Activated T-cell treated with anti-CD3 and anti-CD28 coated beads, Interleukin-2, amount 50 U/mL, for 1 hour (primary cell): ENCODE results near the gene GABRG3.

Experiments used
- DNase-seq: peaks from one replicate; pipeline ENCODE4 v3.0.0-alpha.2; 2020

The GABRG3 gene

GRCh38 chr15:27066446-27066845, 95.5 kb downstream of the GABRG3 start:
- DNase-seq: no peak

- DNase-seq: no peak
Measured at GRCh38 chr15:27067175-27067574, 96.2 kb downstream of the GABRG3 start.

- no peak for DNase-seq
Measured at GRCh38 chr15:27070841-27071240, 99.9 kb downstream of the GABRG3 start.

DNA sequence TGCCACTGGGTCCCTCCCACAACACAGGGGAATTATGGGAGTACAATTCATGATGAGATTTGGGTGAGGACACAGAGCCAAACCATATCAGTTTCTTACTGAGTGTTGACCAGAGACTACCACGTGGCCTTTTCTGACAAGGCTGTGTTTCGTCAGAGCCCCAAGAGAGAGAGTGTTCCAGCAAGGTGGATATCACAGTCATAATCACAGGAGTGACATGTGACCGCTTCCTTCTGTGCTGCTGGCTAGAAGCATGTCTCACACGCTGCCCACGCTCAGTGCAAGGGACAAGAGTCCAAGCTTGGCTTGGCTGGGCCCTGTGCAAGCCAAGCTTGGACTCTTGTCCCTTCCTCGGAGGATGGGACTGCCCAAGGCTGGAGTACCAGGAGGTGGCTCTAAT, 103.2 kb downstream of the GABRG3 start:
- no peak for DNase-seq

DNA sequence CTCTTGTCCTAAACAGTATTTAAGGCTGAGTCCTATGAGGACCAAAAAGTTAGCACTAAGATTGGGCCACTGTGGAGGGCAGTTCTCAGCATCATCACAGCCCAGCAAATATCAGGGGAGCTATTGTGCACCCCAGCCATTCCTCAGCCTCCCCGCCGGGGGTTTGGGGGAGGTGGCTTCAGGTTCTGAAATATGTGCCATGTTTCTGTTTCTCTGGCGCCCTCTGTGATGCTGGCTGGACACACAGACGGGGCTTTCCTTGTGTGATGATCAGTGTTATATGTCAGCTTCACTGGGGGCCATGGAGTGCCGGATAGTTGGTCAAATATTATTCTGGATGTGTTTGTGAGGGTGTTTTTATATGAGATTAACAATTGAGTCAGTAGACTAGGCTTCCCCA, 106.8 kb downstream of the GABRG3 start:
- no peak for DNase-seq

DNA sequence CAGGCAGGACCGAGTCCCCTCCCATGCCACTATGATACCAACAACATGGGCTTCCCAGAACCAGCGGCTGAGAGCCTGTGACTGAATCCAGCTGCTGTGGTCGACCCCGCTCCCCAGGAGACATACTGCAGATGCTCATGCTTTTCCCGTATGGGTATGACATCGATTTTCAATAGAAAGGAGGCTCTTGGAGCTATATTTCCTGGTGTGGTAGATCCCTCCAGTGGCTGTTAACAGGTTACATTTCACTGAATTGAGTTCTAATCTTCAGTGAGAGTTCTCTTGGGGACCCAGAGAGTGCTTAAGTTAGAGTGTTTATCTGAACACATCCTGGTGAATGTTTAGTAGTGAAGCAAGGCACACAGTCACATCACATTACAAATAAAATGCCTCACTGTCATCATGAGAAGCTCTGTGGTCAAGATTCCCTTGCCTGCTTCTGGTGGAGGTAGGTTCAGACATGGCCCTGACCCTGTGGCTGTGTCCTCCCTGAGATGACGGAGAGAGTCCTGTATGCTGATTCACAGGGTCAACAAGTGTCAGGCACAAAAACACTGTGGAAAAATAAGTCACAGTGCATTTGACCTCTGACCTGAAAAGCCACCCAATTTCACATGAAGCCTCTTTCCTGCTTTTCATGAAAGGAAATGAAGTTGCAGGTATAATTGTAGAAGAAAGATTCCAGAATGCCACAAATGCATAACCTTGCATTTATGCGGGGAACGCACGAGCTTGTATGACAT, 110.9 kb downstream of the GABRG3 start:
- DNase-seq: no peak

GRCh38 chr15:27082526-27082925, 111.5 kb downstream of the GABRG3 start:
- no peak for DNase-seq

GRCh38 chr15:27084844-27085243, 113.9 kb downstream of the GABRG3 start:
- DNase-seq: no peak

- no peak for DNase-seq
Measured at GRCh38 chr15:27086149-27086548, 115.2 kb downstream of the GABRG3 start.

DNA sequence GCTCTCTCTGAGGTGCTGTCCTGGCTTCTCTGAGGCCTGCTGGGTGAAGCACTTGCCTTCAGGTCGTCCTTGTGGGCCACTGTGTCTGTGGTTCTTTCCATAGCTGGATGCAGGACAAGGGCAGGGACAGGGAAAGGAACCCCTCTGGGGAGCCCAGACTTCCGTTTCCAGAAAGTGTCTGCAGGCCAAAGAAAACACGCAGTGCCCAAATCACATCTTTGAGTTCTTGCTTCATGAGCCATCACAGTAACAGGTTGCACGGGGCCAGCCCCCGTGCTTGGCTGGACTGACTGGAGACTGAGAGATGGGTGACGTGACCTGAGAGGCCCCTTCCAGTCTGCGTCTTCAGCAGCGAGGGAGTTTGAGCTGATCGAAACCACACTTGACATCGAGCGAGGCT, 115.8 kb downstream of the GABRG3 start:
- no peak for DNase-seq

DNA sequence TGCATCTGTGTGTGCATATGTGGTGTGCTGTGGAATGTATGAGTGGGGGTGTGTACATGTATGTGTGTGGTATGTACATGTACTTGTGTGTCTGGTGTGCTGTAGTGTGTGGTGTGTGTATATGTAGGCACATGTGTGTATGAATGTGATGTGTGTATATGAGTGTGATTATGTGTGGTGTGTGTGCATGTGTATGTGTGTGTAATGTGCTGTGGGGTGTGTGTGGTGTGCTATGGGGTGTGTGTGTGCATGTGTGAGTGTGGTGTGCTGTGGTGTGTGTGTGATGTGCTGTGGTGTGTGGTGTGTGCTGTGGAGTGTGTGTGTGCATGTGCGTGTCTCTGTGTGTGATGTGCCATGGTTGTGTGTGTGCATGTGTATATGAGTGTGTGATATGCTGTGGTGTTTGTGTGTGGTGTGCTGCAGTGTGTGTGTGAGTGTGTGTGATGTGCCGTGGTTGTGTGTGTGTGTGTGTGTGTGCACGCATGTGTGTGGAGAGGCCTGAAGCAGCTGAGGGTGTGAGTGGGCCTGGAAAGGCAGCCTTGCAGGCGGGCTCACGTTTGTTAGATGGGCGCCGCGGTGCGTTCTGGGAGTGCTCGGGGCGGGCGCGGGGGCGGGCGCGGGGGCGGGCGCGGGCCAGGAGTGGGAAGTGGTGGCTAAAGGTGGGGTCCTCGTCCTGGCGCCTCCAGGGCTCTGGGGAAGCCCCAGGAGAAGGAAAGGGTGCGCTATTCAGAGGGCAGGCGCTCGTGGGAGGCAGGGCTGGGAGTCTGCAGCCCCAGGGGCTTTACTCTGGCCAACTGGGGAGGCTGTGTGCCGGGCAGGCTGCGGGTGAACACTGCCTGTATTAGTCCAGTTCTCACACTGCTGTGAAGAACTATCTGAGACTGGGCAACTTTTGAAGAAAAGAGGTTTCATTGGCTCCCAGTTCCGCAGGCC, 116.9 kb downstream of the GABRG3 start:
- DNase-seq: no peak

DNA sequence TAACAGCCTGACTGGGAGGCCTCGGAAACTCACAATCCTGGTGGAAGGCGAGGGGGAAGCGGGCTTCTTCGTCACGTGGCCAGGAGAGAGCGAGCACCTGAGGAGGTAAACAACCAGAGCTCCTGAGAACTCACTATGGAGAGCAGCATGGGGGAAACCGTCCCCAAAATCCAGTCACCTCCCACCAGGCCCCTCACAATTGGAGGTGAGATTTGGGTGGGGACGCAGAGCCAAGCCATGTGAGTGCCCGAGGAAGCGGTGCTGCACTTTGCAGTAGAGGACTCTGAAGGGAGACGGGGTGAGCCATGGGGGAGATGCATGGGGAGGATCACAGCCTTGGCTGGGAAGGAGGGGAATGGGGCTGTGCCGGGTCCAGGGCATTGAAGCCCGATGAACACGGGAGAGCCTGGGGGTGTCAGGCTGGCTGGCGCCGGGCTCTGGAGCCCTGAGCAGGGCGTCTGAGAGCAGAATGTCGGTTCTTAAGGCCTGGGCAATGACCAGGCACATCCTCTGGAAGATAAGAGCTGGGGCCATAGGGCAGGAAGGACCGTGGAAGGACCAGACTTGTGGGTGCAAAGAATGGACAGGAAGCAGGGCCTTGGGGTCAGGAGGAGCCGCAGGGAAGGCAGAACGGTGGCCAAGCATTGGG, 117.7 kb downstream of the GABRG3 start:
- no peak for DNase-seq

GRCh38 chr15:27089233-27089586, 118.2 kb downstream of the GABRG3 start:
- no peak for DNase-seq

GRCh38 chr15:27089676-27090075, 118.7 kb downstream of the GABRG3 start:
- DNase-seq: no peak

DNA sequence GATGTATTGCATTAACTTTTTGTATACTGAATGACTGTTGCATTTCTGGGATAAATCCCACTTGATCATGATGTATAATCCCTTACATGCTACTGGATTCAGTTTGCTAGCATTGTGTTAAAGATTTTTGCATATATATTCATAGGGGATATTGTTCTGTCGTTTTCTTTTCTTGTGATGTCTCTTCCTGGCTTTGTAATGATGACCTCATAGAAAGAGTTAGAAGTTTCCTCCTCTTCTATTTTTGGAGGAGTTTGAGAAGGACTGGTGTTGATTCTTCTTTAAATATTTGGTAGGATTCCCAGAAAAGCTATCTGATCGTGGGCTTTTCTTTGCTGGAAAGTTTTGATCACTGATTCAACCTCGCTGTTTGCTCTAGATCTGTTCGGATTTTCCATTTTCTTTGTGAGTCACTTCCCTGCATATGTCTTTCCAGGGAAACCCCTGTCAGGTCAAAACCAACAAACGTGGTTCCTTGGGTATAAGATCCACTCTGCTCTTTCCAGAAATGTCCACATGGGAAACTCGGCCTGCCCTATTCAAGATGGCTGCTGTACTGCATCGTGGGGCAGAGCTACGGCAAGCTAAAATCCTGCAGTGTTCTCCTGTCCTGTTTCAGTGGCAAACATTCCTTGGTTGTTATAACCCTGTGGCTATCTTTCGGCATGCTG, 120.4 kb downstream of the GABRG3 start:
- DNase-seq: no peak

- DNase-seq: no peak
Measured at GRCh38 chr15:27092390-27092789, 121.4 kb downstream of the GABRG3 start.

DNA sequence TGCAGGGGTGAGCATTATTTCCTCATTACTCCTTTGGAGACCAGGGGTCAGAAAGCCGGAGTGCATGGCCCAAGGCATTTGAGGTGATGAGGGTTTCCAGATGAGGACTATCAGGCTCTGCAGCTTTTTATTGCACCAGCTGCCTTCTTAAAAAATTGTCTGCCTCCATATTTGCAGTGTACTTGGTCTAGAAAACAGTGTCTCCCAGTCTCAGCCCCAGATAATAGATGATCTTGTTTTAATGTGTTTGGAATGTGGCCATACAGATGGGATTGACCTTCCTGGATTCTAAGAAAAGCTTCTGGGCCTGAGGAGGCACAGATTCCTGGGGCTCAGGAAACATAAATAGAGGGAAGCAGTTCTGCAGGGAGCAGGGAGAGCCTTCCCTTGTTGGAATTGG, 123.3 kb downstream of the GABRG3 start:
- no peak for DNase-seq

DNA sequence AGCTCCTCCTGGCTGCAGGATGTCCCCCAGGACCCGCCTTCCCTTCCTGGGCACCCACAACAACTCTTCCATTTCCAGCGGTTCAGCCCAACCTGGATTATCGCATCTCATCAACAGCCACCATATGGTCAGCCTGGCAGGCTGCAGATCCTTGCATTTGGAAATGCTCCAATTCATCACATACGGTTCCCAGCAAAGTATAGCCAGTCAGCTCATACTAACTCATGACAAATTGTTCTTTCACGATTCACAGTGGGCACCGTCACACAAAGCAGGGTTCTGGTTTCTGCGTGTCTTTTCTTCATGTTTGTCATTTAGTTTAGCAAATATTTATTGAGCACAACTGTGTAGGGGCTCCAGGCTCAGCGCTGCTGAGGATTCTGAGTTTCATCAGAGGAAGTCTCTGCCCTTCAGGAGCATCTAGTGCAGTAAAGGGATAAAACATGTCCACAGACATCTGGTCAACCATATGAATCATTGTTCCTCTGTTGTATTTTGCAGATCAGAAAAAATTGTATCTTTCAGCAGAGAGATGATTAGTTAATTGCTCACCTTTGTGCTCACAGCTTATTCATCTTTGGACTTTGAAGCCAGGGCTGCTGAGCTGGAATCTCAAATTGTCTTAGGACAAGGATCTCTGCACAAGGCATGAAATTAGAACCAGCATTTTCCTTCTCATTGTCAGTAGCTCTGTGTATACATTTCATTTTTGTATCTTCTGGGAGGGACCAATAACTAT, 125.1 kb downstream of the GABRG3 start:
- no peak for DNase-seq

DNA sequence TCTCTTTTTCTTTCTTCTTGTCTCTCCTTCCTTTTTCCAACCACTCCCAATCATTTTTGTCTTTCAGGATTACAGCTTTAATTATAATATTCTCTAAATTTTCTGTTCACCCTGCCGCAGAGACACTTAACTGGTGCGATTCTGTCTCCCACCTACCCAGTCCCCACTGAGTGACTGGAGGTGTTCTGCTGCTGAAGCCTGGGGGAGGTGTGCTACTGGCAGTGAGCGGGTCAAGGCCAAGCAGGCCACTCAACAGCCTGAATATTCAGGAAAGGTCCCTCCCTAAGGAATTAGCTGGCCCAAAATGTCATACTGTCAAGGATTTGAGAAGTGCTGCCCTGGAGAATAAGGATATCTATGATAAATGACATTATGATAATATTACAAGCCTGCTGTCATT, 126.5 kb downstream of the GABRG3 start:
- DNase-seq: no peak

GRCh38 chr15:27101982-27102381, 131.0 kb downstream of the GABRG3 start:
- no peak for DNase-seq

- DNase-seq: no peak
Measured at GRCh38 chr15:27111323-27111722, 140.3 kb downstream of the GABRG3 start.

DNA sequence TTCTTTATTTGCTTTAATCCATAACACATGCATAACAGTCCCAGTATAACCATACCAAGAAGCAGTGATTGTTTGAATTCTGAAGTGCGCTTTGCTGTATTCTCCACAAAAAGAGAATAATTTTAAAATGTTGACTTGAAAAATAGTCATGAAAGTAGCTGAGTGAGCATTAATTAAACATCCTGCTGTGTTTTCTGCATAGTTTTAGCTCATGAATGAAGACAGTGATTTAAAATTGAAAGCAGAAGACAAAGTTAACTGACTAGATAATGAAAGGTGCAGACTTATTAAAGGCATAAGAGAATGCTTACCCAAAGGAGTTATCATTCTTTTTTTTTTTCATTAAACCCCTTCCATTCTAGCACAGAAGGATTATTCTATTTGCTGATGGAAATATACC, 143.5 kb downstream of the GABRG3 start:
- DNase-seq: no peak
